NCI-H748 treated with DMSO at 0.1 percent for 48 hours (cell line): Measurements from ENCODE around the gene ZDHHC14.

Experiments used
- DNase-seq: peaks from one replicate; lab custom pipeline; 2025; lab: John Stamatoyannopoulos, UW

Gene ZDHHC14

GRCh38 chr6:157597461-157598312, 216.7 kb downstream of the ZDHHC14 start:
- no peak for DNase-seq

- no peak for DNase-seq
Observed at GRCh38 chr6:157599191-157599590, 218.2 kb downstream of the ZDHHC14 start.

- no peak for DNase-seq
Observed at GRCh38 chr6:157600807-157601206, 219.8 kb downstream of the ZDHHC14 start.

- no peak for DNase-seq
Observed at GRCh38 chr6:157602521-157603295, 221.7 kb downstream of the ZDHHC14 start.

- DNase-seq, result no peak
Observed at GRCh38 chr6:157603314-157603940, 222.4 kb downstream of the ZDHHC14 start.

GRCh38 chr6:157603971-157604370, 223.0 kb downstream of the ZDHHC14 start:
- no peak for DNase-seq

- no peak for DNase-seq
Observed at GRCh38 chr6:157604816-157605215, 223.8 kb downstream of the ZDHHC14 start.

GRCh38 chr6:157605484-157605883, 224.5 kb downstream of the ZDHHC14 start:
- DNase-seq, result no peak

GRCh38 chr6:157606516-157606915, 225.5 kb downstream of the ZDHHC14 start:
- no peak for DNase-seq

- no peak for DNase-seq
Observed at GRCh38 chr6:157607317-157608109, 226.5 kb downstream of the ZDHHC14 start.

- no peak for DNase-seq
Observed at GRCh38 chr6:157608221-157609075, 227.5 kb downstream of the ZDHHC14 start.

GRCh38 chr6:157609117-157609516, 228.1 kb downstream of the ZDHHC14 start:
- no peak for DNase-seq

GRCh38 chr6:157609556-157609955, 228.6 kb downstream of the ZDHHC14 start:
- no peak for DNase-seq

- no peak for DNase-seq
Observed at GRCh38 chr6:157610451-157610999, 229.5 kb downstream of the ZDHHC14 start.

GRCh38 chr6:157611406-157611805, 230.4 kb downstream of the ZDHHC14 start:
- no peak for DNase-seq

GRCh38 chr6:157613011-157613522, 232.1 kb downstream of the ZDHHC14 start:
- no peak for DNase-seq

- no peak for DNase-seq
Observed at GRCh38 chr6:157614026-157614568, 233.1 kb downstream of the ZDHHC14 start.

- DNase-seq, result no peak
Observed at GRCh38 chr6:157615420-157615769, 234.4 kb downstream of the ZDHHC14 start.

GRCh38 chr6:157615951-157616350, 235.0 kb downstream of the ZDHHC14 start:
- DNase-seq, result no peak

GRCh38 chr6:157620944-157621343, 240.0 kb downstream of the ZDHHC14 start:
- DNase-seq, result no peak
